Measurements from ENCODE around the gene SCP2. TPM values are rescaled to one million over a fixed set of nuclear protein-coding genes. Genes with fewer than 3 reads are reported as not detected.
"Not testable (repeated sequence)": the region's sequence is repeated elsewhere in the genome, so short reads cannot be mapped to it uniquely, and the experiment has no call there.

Gene SCP2
- total and polyA plus RNA-seq, 8 donors = 45.7 to 110 (median 70.4) TPM

GRCh38 chr1:52970149-52970548 lies 43.1 kb downstream of the SCP2 start:
- Histone ChIP-seq H3K9me3 (no peaks in the 10 kb centered on the region), H3K4me1 (no peaks in the 10 kb centered on the region), H3K4me3 (no peak overlapping the region), H3K27me3 (no peaks in the 10 kb centered on the region), H3K36me3 (peaks cover 0 to 5% (median 0%) of the 10 kb centered on the region in 3 donors), H3K27ac (no peak overlapping the region)
- ATAC-seq (peak in 2 of 4 donors; percentile 46 to 50), FAIRE-seq (no peak), DNase-seq (no peak)
- WGBS, 2 donors = 77 to 81% methylated on average over 3 of the region's 3 CpGs
- intact Hi-C loops (cut with DNase I) = no loop called here
- TF ChIP-seq CTCF (IDR thresholded peaks at IDR 0.05) = no peak

DNA sequence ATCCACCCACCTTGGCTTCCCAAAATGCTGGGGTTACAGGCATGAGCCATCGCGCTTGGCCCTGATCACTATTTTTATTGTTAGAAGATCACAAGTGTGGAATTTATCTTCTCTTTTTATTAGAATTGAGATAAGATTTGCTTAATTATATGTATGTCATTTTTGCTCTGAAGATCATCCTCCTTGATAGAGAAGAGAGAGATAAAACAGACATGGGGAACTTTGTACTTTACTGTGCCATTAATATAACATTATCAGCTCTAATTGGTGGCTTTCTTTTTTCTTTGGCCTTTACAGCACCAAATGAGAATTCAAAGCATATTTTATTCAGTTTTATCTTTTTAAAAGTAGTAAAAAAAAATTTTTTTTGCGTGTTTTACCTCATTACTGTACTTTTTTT lies 46.8 kb downstream of the SCP2 start:
- WGBS, 2 donors = 91 to 95% methylated on average over 3 of the region's 3 CpGs
- H3K27me3 ChIP-seq = no peaks in the 10 kb centered on the region
- H3K36me3 ChIP-seq = peaks cover 0 to 17% (median 0%) of the 10 kb centered on the region in 3 donors
- no peak for TF ChIP-seq CTCF (IDR thresholded peaks at IDR 0.05)
- ATAC-seq (no peak), FAIRE-seq (no peak), DNase-seq (no peak)
- no peak overlapping the region for H3K27ac ChIP-seq
- no peak overlapping the region for H3K4me3 ChIP-seq
- intact Hi-C loops (cut with DNase I) = no loop called here
- H3K4me1 ChIP-seq = no peaks in the 10 kb centered on the region
- no peaks in the 10 kb centered on the region for H3K9me3 ChIP-seq

- intact Hi-C loops (cut with DNase I) = no loop called here
- TF ChIP-seq CTCF (IDR thresholded peaks at IDR 0.05) = no peak
- Histone ChIP-seq H3K4me1 (no peaks in the 10 kb centered on the region), H3K9me3 (no peaks in the 10 kb centered on the region), H3K27me3 (no peaks in the 10 kb centered on the region), H3K27ac (no peak overlapping the region), H3K36me3 (peaks cover 0 to 27% (median 0%) of the 10 kb centered on the region in 3 donors), H3K4me3 (no peak overlapping the region)
- no peak for FAIRE-seq
- no peak for ATAC-seq
- no peak for DNase-seq
- WGBS, 2 donors = 90 to 99% methylated on average over 3 of the region's 3 CpGs
These were observed 49.3 kb downstream of the SCP2 start for GRCh38 chr1:52976183-52977035.

GRCh38 chr1:52978045-52978444 lies 51.0 kb downstream of the SCP2 start:
- FAIRE-seq (no peak), ATAC-seq (no peak), DNase-seq (no peak)
- 65 to 80% methylated on average over 2 of the region's 2 CpGs for WGBS, 2 donors
- Histone ChIP-seq H3K36me3 (peaks cover 0 to 32% (median 0%) of the 10 kb centered on the region in 3 donors), H3K27me3 (no peaks in the 10 kb centered on the region), H3K4me3 (no peak overlapping the region), H3K9me3 (no peaks in the 10 kb centered on the region), H3K27ac (no peak overlapping the region), H3K4me1 (no peaks in the 10 kb centered on the region)
- intact Hi-C loops (cut with DNase I) = no loop called here
- TF ChIP-seq CTCF (IDR thresholded peaks at IDR 0.05) = no peak

- H3K4me1 ChIP-seq; H3K27me3 ChIP-seq; DNase-seq; H3K36me3 ChIP-seq; H3K9me3 ChIP-seq; ATAC-seq; intact Hi-C loops (cut with DNase I); H3K4me3 ChIP-seq; H3K27ac ChIP-seq: not testable (repeated sequence)
- FAIRE-seq = peak; percentile 66
These were observed 65.7 kb downstream of the SCP2 start for GRCh38 chr1:52992733-52993132.

Data from pancreas (tissue), 10 donors.